HepG2 (cell line): Measurements from ENCODE around the gene CACNA1F. TPM values are rescaled to one million over a fixed set of nuclear protein-coding genes. Genes with fewer than 3 reads are reported as not detected.

Experiments used
- ATAC-seq: fragments of 200-7000 bp; cut with Tn5 transposase; 3 replicates; pipeline ENCODE4 v1.9.1; 2020; ENCODE audit warnings: mild to moderate bottlenecking, moderate library complexity
- BruUV-seq: library from RNA; stranded (reverse); fragments of 400-500 nt; replicated peaks from 2 replicates; lab custom pipeline; 2021; lab: Mats Ljungman, UMichigan
- CTCF ChIA-PET: fragments of 300-600 bp; formaldehyde crosslinking; extraction: SDS; loops from one replicate; lab custom pipeline; 2021; ENCODE audit warnings: low total read pairs, inconsistent platforms, low intra/inter-chr PET ratio; lab: Yijun Ruan, JAX
- POLR2A ChIA-PET: fragments of 350-600 bp; sonication (Branson Sonifier 250); formaldehyde crosslinking; loops from one replicate; lab custom pipeline; 2020; ENCODE audit warnings: antibody characterized with exemption, inconsistent platforms; lab: Yijun Ruan, JAX
- DNase-seq: peaks from one replicate; pipeline ENCODE4 v3.0.0-alpha.2; 2015; ENCODE audit warnings: low spot score
- FAIRE-seq: peaks from 3 replicates; lab custom pipeline; 2011; peaks lifted over from hg19 to GRCh38; lab: Jason Lieb, UNC
- H2AFZ ChIP-seq: one replicate; pipeline ENCODE4 v1.6.1; 2011; ENCODE audit warnings: low read length, inconsistent platforms
- H3K27ac ChIP-seq: fragments of 300-600 bp; 3 replicates; pipeline ENCODE4 v1.8.0; 2011; ENCODE audit warnings: mixed run types, mild to moderate bottlenecking, mixed read lengths, low read length, inconsistent platforms; ENCODE audit not compliant: insufficient read depth; ENCODE audit errors: extremely low read length
- H3K27me3 ChIP-seq, 2 experiments: fragments of 200-600 bp in 1 of 2; 2 replicates in 1 of 2; 3 replicates in 1 of 2; pipeline versions ENCODE4 v1.6.0 to v1.8.0; 2011; ENCODE audit warnings: low read length in 2 of 2, mild to moderate bottlenecking in 2 of 2, moderate library complexity in 2 of 2, inconsistent platforms in 1 of 2; ENCODE audit not compliant: insufficient read depth in 2 of 2, control insufficient read depth in 1 of 2
- H3K36me3 ChIP-seq, 2 experiments: fragments of 200-600 bp in 1 of 2; replicated peaks in 1 of 2; 2 replicates in 1 of 2; 3 replicates in 1 of 2; pipeline versions ENCODE4 v1.5.1 to v1.8.0; 2011; ENCODE audit warnings: low read length in 2 of 2, inconsistent platforms in 1 of 2; ENCODE audit not compliant: insufficient read depth in 2 of 2, control insufficient read depth in 1 of 2
- H3K4me1 ChIP-seq: 2 replicates; pipeline ENCODE4 v1.5.1; 2012; ENCODE audit warnings: low read length, inconsistent platforms; ENCODE audit not compliant: insufficient read depth
- H3K4me2 ChIP-seq: 2 replicates; pipeline ENCODE4 v1.6.0; 2011; ENCODE audit warnings: low read depth, low read length, inconsistent platforms
- H3K4me3 ChIP-seq, 3 experiments: fragments of 200-600 bp in 1 of 3; sonication (generic), shearing (Covaris generic) in 1 of 3; replicated peaks in 1 of 3; 2 replicates each; pipeline ENCODE4 v1.5.1; 2011 to 2016; ENCODE audit warnings: low read length in 3 of 3, inconsistent platforms in 2 of 3, low read depth in 2 of 3, mild to moderate bottlenecking in 2 of 3, control low read depth in 1 of 3, mixed read lengths in 1 of 3; ENCODE audit not compliant: insufficient read depth in 1 of 3
- H3K79me2 ChIP-seq: one replicate; pipeline ENCODE4 v1.6.1; 2011; ENCODE audit warnings: low read length, inconsistent platforms; ENCODE audit not compliant: insufficient read depth
- H3K9ac ChIP-seq: 2 replicates; pipeline ENCODE4 v1.6.0; 2011; ENCODE audit warnings: mild to moderate bottlenecking, low read depth, low read length, inconsistent platforms; ENCODE audit not compliant: insufficient read depth
- H3K9me3 ChIP-seq: 2 replicates; pipeline ENCODE4 v1.5.1; 2012; ENCODE audit warnings: mild to moderate bottlenecking, low read length
- H4K20me1 ChIP-seq: 2 replicates; pipeline ENCODE4 v1.6.0; 2011; ENCODE audit warnings: inconsistent platforms, mild to moderate bottlenecking, low read length, moderate library complexity; ENCODE audit not compliant: insufficient read depth
- ATF1 ChIP-seq: IDR thresholded peaks from 2 replicates; pipeline ENCODE4 v1.6.1; 2016; ENCODE audit warnings: mild to moderate bottlenecking, control low read depth
- DPF2 ChIP-seq: sonication (generic); formaldehyde crosslinking; IDR thresholded peaks from 2 replicates; pipeline ENCODE4 v1.4.0; 2020; ENCODE audit warnings: mild to moderate bottlenecking, low read depth, missing genetic modification reagents, borderline replicate concordance
- JUNB ChIP-seq: sonication (generic); formaldehyde crosslinking; IDR thresholded peaks from 2 replicates; pipeline ENCODE4 v1.8.0; 2022; ENCODE audit warnings: missing genetic modification reagents, mild to moderate bottlenecking, borderline replicate concordance
- MIER3 ChIP-seq: IDR thresholded peaks from 2 replicates; pipeline ENCODE4 v1.6.1; 2016; ENCODE audit warnings: missing compliant biosample characterization, borderline replicate concordance
- MYNN ChIP-seq: sonication (generic); formaldehyde crosslinking; IDR thresholded peaks from 2 replicates; pipeline ENCODE4 v1.4.0; 2020; ENCODE audit warnings: mild to moderate bottlenecking, low read depth, missing genetic modification reagents
- PHF5A ChIP-seq: IDR thresholded peaks from one replicate; pipeline ENCODE4 v1.6.1; 2018; ENCODE audit warnings: low read depth, missing genetic modification reagents; ENCODE audit not compliant: unreplicated experiment
- SP1 ChIP-seq, 2 experiments: fragments of 450-650 bp in 1 of 2; sonication (generic) in 1 of 2; formaldehyde crosslinking in 1 of 2; IDR thresholded peaks; 2 replicates each; pipeline versions ENCODE4 v1.4.0 to v1.6.1; 2016 to 2020; ENCODE audit warnings: missing genetic modification reagents in 1 of 2
- ZKSCAN5 ChIP-seq: sonication (generic); formaldehyde crosslinking; IDR thresholded peaks from 2 replicates; pipeline ENCODE4 v1.5.1; 2020; ENCODE audit warnings: mild to moderate bottlenecking, missing genetic modification reagents
- WGBS: methylation state at CpG from one replicate; pipeline ENCODE4 v1.1.6; 2017; ENCODE audit warnings: low lambda C conversion rate; 5-methylcytosine and 5-hydroxymethylcytosine counted together
- in situ Hi-C: cut with HindIII; loops from 2 replicates; pipeline ENCODE4 v1.10.0; 2017; ENCODE audit warnings: low pct_unique_long_range_greater_than_20kb; ENCODE audit not compliant: extremely low pct_ligation_motif_present
- intact Hi-C: fragments of 100-400 bp; cut with micrococcal nuclease; formaldehyde crosslinking; loops from one replicate; pipeline ENCODE4 v1.10.0; 2022; ENCODE audit not compliant: unreplicated experiment
- polyA plus RNA-seq, 8 experiments: library from polyadenylated mRNA; depleted of rRNA in 3 of 8; stranded (reverse) in 7 of 8; unstranded in 1 of 8; fragments of >200 nt; fragmentation: Illumina TruSeq in 4 of 8; extraction: Trizol in 4 of 8; gene quantifications; 2 replicates each; pipeline versions ENCODE4 v1.2.1 to v1.2.3, GENCODE V29; 2011 to 2016; ENCODE audit warnings: low read depth in 4 of 8, missing spikeins in 1 of 8, mixed read lengths in 1 of 8; ENCODE audit not compliant: insufficient read depth in 1 of 8
- total RNA-seq, 5 experiments: library from RNA; depleted of rRNA; stranded (reverse); fragments of >200 nt; fragmentation: Illumina TruSeq; extraction: Trizol; gene quantifications; 2 replicates each; pipeline ENCODE4 v1.2.3, GENCODE V29; 2016; ENCODE audit warnings: low read depth in 1 of 5
- TF ChIP-seq, protein P1 (sequence below): sonication (generic); formaldehyde crosslinking; IDR thresholded peaks from 2 replicates; pipeline ENCODE4 v1.8.1; 2023; ENCODE audit warnings: mild to moderate bottlenecking, missing genetic modification reagents
- TF ChIP-seq, protein P2 (sequence below): sonication (generic); formaldehyde crosslinking; IDR thresholded peaks from 2 replicates; pipeline ENCODE4 v1.8.0; 2022; ENCODE audit warnings: missing genetic modification reagents, mild to moderate bottlenecking, borderline replicate concordance
- TF ChIP-seq, protein P3 (sequence below): IDR thresholded peaks from 2 replicates; pipeline ENCODE4 v1.6.1; 2012; ENCODE audit warnings: low read depth, low read length, improper control_type of control experiment
- TF ChIP-seq, protein P4 (sequence below): sonication (generic); formaldehyde crosslinking; IDR thresholded peaks from 2 replicates; pipeline ENCODE4 v1.4.0; 2020; ENCODE audit warnings: missing genetic modification reagents, mild to moderate bottlenecking, borderline replicate concordance

CACNA1F gene
- total and polyA plus RNA-seq, 2 of the 13 experiments (the other 11 are each of a cell fraction or from before 2014, with no cell fraction given), result 0.03 TPM; not detected in 1

DNA sequence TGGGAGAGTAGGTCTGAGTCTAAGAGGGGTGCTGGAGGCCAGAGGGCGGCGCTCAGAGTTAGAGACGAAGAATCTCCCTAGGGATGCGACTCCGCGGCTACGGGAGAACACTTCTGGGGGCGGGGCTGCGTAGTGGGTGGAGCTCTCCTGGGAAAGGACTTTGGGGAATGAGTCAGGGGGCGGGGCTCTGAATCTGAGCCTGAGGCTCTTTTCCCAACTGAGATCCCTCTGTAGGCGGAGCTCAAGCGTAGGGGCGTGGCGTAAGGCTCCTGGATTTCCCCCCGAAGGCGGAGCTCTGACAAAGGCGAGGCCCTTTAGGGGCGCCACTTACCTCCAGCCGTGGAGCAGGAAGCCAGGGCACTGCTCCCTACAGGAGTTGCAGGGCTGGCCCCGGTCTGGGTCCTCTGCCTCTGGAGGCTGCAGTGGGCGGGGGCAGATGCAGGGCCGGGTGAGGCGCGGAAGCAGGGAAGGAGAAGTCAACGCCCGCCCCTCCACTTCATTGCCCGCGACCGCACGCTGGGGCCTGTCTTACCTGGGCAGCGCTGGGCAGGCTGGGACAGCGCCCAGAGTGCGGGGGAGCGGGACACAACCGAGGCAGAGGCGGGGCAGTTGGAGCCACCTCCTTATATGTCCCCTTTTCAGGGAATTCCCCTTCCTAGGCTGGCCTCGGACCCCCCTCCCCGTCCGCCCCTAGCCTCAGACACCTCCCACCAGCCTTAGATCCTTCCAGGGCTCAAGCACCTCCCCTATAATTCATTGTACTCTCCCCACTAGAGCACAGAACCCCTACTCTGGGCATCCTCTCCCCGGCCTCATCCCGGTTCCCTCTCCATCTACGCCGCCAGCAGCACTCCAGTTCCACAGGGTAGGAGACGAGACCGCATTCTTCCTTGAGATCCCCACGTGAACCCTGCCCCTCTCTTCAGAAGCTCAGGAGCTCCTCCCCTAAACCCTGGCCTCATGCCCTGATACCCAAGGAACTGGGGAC is 48.6 kb downstream of the CACNA1F start (continued):
- TF ChIP-seq, protein P1, sequence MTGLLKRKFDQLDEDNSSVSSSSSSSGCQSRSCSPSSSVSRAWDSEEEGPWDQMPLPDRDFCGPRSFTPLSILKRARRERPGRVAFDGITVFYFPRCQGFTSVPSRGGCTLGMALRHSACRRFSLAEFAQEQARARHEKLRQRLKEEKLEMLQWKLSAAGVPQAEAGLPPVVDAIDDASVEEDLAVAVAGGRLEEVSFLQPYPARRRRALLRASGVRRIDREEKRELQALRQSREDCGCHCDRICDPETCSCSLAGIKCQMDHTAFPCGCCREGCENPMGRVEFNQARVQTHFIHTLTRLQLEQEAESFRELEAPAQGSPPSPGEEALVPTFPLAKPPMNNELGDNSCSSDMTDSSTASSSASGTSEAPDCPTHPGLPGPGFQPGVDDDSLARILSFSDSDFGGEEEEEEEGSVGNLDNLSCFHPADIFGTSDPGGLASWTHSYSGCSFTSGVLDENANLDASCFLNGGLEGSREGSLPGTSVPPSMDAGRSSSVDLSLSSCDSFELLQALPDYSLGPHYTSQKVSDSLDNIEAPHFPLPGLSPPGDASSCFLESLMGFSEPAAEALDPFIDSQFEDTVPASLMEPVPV (CRISPR knock-in tag), result no peak
- no peak for TF ChIP-seq ATF1 (CRISPR knock-in tag)
- TF ChIP-seq MIER3 (CRISPR knock-in tag), result no peak
- TF ChIP-seq MYNN (CRISPR knock-in tag), result no peak
- no peak for TF ChIP-seq DPF2
- no peak for TF ChIP-seq JUNB
- TF ChIP-seq, all 625 proteins: peak for 0

DNA sequence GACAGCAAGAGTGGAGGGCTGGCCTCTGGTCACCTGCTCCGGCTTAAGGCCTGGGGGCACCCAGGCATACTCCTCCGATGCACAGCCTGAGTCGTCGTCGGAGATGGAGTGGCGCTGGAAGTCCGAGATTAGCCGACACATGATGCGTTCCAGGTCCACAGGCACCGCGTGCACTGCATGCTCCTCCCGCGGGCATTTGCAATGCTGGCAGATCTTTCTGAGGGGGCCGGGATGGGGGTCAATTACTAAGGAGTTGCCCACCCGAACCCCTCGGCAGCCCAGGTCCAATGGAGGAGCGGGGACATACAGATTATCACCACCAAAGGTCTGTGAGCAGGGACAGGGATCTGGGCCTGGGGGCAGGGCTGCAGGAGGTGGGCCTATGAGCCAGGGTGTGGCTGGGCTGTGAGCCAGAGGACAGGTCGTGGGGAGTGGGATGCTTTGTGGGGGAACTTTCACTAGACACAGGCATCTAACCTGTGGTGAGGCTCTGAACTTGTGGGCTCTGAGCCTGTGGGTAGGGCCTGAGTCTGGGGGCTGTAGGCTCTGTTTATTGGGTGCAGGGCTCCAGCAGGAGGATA is 49.3 kb downstream of the CACNA1F start:
- Histone ChIP-seq H3K36me3 (peaks cover 0 to 2% of the 10 kb centered on the region in 2 experiments; a peak in 2 of 5 replicates), H3K27me3 (no peaks in the 10 kb centered on the region), H3K9me3 (no peaks in the 10 kb centered on the region), H2AFZ (no peak overlapping the region), H4K20me1 (no peaks in the 10 kb centered on the region), H3K4me3 (no peak overlapping the region), H3K9ac (no peak overlapping the region), H3K4me2 (no peak overlapping the region), H3K79me2 (no peaks in the 10 kb centered on the region), H3K27ac (no peak overlapping the region), H3K4me1 (peaks cover 24% of the 10 kb centered on the region)
- ATAC-seq (no peak), FAIRE-seq (no peak), DNase-seq (no peak)
- no TSS peak for BruUV-seq
- WGBS, result 88% methylated on average over 7 of the region's 18 CpGs
- in situ Hi-C loops, result no loop called here
- intact Hi-C loops, result no loop called here
- TF ChIP-seq ZKSCAN5 (CRISPR knock-in tag) (no peak), SP1 (IDR thresholded peaks at IDR 0.05) (no peak), SP1 (CRISPR knock-in tag; IDR thresholded peaks at IDR 0.05) (no peak), PHF5A (CRISPR knock-in tag) (no peak)
- TF ChIP-seq, protein P2, sequence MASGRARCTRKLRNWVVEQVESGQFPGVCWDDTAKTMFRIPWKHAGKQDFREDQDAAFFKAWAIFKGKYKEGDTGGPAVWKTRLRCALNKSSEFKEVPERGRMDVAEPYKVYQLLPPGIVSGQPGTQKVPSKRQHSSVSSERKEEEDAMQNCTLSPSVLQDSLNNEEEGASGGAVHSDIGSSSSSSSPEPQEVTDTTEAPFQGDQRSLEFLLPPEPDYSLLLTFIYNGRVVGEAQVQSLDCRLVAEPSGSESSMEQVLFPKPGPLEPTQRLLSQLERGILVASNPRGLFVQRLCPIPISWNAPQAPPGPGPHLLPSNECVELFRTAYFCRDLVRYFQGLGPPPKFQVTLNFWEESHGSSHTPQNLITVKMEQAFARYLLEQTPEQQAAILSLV (CRISPR knock-in tag), result no peak
- TF ChIP-seq, protein P3, sequence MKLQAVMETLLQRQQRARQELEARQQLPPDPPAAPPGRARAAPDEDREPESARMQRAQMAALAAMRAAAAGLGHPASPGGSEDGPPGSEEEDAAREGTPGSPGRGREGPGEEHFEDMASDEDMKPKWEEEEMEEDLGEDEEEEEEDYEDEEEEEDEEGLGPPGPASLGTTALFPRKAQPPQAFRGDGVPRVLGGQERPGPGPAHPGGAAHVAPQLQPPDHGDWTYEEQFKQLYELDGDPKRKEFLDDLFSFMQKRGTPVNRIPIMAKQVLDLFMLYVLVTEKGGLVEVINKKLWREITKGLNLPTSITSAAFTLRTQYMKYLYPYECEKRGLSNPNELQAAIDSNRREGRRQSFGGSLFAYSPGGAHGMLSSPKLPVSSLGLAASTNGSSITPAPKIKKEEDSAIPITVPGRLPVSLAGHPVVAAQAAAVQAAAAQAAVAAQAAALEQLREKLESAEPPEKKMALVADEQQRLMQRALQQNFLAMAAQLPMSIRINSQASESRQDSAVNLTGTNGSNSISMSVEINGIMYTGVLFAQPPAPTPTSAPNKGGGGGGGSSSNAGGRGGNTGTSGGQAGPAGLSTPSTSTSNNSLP, result no peak
- TF ChIP-seq, protein P4, sequence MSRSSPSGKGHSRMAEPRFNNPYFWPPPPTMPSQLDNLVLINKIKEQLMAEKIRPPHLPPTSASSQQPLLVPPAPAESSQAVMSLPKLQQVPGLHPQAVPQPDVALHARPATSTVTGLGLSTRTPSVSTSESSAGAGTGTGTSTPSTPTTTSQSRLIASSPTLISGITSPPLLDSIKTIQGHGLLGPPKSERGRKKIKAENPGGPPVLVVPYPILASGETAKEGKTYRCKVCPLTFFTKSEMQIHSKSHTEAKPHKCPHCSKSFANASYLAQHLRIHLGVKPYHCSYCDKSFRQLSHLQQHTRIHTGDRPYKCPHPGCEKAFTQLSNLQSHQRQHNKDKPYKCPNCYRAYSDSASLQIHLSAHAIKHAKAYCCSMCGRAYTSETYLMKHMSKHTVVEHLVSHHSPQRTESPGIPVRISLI, result no peak
- POLR2A ChIA-PET, result no interaction called here
- CTCF ChIA-PET, result no interaction called here
